AG09309 (cell line): ENCODE results near the gene RHBDD1.

Experiments used
- DNase-seq: peaks from one replicate; pipeline ENCODE4 v3.0.0-alpha.2; 2010; ENCODE audit warnings: low read depth
- H3K4me3 ChIP-seq: 2 replicates; pipeline ENCODE4 v1.5.1; 2011; ENCODE audit warnings: mild to moderate bottlenecking, low read depth, low read length, moderate library complexity; ENCODE audit not compliant: control insufficient read depth
- TF ChIP-seq, protein P1 (sequence below): IDR thresholded peaks from 2 replicates; pipeline ENCODE4 v1.5.1; 2011; ENCODE audit warnings: mild to moderate bottlenecking, low read depth, low read length, inconsistent platforms; ENCODE audit not compliant: insufficient read depth, control insufficient read depth; ENCODE audit errors: missing control alignments

Gene RHBDD1

DNA sequence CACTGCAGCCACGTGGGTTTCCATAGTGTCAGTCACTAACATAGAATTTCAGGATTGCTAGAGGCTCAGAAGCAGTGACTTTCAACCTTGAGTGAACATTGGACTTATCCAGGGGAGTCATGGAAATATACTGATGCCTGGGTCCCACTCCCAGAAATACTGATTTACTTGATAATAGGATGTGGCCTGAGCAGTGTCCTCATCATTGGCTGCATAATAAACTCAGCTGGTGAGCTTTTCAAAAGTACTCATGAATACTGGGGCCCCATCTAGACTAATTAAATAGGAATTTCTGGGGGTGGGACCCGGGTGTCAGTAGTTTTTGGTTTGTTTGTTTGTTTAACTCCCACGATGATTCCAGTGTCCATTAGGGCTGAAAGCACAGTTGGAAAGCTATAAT lies 186.8 kb downstream of the RHBDD1 start:
- DNase-seq, result no peak
- TF ChIP-seq, protein P1, sequence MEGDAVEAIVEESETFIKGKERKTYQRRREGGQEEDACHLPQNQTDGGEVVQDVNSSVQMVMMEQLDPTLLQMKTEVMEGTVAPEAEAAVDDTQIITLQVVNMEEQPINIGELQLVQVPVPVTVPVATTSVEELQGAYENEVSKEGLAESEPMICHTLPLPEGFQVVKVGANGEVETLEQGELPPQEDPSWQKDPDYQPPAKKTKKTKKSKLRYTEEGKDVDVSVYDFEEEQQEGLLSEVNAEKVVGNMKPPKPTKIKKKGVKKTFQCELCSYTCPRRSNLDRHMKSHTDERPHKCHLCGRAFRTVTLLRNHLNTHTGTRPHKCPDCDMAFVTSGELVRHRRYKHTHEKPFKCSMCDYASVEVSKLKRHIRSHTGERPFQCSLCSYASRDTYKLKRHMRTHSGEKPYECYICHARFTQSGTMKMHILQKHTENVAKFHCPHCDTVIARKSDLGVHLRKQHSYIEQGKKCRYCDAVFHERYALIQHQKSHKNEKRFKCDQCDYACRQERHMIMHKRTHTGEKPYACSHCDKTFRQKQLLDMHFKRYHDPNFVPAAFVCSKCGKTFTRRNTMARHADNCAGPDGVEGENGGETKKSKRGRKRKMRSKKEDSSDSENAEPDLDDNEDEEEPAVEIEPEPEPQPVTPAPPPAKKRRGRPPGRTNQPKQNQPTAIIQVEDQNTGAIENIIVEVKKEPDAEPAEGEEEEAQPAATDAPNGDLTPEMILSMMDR, result no peak
- H3K4me3 ChIP-seq, result no peak overlapping the region

DNA sequence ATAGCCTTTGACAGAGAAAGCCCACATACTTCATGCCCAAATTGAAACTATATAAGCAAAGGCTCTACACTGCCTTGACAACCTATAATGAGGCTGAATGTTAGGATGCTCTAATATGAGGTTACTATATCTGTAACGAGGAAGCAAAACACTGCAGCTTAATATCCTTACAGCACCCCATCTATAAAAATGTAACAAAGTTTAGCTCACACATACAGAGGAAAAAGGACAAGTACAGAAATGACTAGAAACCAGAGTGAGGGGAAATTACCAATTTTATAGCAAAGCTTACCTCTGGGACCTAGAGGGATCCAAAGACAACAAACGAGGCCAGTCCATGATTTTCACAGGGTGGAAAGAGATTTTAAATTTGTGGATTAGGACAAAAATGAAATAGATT lies 189.7 kb downstream of the RHBDD1 start:
- TF ChIP-seq, protein P1, result no peak
- DNase-seq, result no peak
- no peak overlapping the region for H3K4me3 ChIP-seq

DNA sequence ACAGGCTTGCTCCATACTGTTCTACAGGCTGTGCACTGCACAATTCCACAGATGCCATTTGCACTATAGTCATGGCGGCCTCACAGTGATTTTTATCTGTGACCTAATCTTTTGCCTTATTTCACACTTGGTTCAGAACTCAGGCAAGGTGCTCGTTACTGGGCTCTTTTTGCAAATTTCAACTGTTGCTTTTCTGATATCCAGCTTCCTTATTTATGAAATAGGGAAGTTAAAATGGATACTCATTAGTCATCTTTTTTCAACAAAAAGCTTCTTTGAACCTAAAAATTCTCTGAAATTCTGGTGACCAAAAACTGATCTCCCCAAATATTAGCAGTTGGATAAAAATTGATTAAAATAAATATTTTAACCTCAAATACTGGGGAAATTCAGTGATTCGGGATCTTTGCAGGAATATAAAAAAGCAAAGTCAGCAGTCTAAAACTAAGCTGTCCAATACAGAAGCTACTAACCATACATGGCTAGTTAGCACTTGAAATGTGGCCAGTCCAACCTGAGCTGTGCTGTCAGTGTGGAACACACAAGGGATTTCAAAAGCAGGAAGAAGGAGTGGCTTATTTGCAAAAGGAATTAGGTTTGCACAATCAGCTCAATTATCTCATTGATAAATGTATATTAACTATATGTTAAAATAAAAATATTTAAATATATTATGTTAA lies 193.7 kb downstream of the RHBDD1 start:
- TF ChIP-seq, protein P1, result no peak
- H3K4me3 ChIP-seq, result no peak overlapping the region
- no peak for DNase-seq

DNA sequence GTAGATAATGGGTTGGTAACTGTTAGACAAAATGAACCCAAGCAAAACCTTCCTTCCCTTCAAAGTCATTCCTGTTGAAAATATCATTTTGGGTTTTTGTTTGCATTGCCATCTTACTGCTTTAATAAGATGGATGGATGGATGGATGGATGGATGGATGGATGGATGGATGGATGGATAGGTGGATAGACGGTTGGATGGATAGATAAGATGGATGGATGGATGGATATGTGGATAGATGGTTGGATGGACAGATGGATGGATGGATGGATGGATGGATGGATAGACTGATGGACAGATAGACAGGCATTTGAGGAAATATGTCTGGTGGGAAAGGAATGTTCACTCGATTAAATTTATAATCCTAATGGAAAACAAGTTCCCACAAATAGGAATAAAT lies 194.9 kb downstream of the RHBDD1 start:
- TF ChIP-seq, protein P1, result no peak
- no peak for DNase-seq
- H3K4me3 ChIP-seq, result no peak overlapping the region

DNA sequence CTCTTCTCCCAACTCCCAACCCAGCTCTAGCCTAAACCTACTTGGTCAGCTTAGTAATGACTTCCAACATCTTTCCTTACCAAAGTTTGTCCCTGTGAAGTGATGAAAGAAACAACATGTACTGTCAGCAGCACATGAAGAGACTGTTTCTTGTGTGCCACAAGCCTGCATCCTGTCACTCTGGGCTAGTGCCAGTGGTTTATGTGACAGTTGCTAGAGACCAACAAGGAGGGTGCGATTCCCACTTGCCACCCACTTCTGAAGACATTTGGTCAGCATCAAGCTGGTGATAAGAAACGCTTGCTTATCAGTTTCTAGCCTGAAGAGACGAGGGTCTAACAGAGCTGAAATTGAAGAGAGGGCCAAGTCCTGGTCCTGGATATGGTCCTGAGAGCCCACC lies 195.5 kb downstream of the RHBDD1 start:
- no peak overlapping the region for H3K4me3 ChIP-seq
- TF ChIP-seq, protein P1, result no peak
- DNase-seq, result no peak

DNA sequence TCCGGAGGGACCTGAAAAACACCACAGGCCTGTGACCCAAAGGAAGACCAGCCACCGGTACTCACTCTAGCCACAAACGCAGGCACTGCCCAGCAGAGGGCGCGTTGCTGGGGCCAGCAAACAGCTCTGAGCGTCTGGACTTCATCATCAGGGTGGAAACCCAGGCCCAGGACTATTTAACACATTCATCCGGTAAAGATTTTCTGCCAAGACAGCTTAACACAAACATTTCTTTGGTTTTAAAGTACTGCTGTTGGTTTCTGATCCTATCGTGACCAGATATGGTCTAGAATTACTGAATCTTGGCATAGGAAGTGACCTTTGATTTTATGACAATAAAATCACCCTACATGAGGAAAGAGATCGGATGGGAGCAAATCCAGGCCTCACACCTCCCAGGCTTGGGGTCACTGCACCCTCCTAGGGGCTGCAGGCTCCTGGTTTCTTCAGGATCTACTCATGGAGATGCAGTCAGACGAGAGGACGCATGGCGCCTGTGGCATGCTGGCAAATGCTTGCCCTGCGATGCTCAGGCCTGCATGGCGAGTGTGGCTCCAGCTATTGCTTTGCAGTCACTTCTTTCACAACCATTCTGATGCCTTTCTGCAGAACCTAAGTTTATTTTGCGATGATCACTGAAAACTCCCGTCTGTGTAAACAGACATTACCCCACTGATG lies 197.8 kb downstream of the RHBDD1 start:
- H3K4me3 ChIP-seq, result no peak overlapping the region
- DNase-seq, result peak; percentile 21
- TF ChIP-seq, protein P1, result peak; percentile 87
